Measurements from ENCODE around the gene NELFE.
"Not testable (repeated sequence)": the region's sequence is repeated elsewhere in the genome, so short reads cannot be mapped to it uniquely, and the experiment has no call there.

Gene NELFE, protein sequence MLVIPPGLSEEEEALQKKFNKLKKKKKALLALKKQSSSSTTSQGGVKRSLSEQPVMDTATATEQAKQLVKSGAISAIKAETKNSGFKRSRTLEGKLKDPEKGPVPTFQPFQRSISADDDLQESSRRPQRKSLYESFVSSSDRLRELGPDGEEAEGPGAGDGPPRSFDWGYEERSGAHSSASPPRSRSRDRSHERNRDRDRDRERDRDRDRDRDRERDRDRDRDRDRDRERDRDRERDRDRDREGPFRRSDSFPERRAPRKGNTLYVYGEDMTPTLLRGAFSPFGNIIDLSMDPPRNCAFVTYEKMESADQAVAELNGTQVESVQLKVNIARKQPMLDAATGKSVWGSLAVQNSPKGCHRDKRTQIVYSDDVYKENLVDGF

DNA sequence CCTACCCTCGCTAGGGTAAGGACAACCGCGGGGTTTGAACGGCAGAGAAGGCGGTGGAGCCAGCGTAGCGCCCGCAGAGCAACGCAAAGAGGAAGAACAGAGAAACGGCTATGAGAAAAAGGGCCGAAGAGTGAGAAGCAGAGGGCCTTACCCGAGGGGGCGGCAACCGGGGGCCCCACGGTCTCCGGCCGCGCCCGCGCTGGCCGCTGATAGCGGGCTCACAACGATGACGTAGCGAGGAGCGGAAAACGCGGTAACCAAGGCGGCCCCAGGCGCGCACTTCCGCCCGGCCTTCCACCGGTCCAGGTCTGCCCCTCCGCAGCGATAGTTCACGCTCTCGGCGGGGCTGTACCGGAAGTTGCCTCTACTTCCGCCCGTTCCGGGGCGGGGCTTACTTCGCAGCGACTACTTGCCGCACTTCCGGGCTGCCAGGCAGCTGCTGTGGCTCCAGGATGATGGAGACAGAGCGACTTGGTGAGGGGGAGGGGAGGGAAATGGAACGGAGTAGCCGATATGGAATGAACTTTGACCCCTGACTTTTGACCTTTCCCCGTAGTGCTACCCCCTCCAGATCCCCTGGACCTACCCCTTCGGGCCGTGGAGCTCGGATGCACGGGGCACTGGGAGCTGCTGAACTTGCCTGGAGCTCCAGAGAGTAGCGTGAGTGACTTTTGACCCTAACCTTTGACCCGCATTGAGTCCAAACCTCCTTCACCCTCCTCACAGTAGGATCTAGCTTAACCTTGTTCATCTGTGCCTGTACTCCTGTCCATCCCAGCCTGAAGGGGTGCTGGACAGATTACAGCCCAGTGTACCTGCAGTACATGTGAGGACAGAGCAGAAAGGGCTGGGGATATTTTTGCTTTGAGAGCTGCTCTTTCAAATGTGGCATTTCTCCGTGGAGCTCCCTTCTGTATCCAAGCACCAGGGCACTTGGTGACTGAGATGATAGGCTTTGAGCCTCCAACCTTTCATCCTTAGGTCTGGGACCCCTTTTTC lies at the start of gene NELFE, which contains the start of gene SKIC2:
TSS of gene NELFE (minus strand) at position 231 of the 999 bp plus-strand sequence. CDS start 525 bp downstream, outside the sequence.
TSS of gene SKIC2 (plus strand) at position 435 of the 999 bp plus-strand sequence. CDS start at position 453, 18 bp downstream.
- H3K4me3 ChIP-seq (ENCODE audit: control insufficient read depth, low read depth, low read length), result peak within 1 kb of the TSS; percentile 95
- peak; percentile 91 for DNase-seq (ENCODE audit: low read depth)
- TF ChIP-seq CTCF (IDR thresholded peaks at IDR 0.05; ENCODE audit: control insufficient read depth, insufficient read depth, low read depth, low read length, missing control alignments), result no peak

GRCh38 chr6:32008037-32008436 lies 49.3 kb upstream of the NELFE start:
- DNase-seq (ENCODE audit: low read depth); H3K4me3 ChIP-seq (ENCODE audit: control insufficient read depth, low read depth, low read length): not testable (repeated sequence)

- DNase-seq (ENCODE audit: low read depth); H3K4me3 ChIP-seq (ENCODE audit: control insufficient read depth, low read depth, low read length): not testable (repeated sequence)
Observed at GRCh38 chr6:32007086-32007485, 48.3 kb upstream of the NELFE start.

DNA sequence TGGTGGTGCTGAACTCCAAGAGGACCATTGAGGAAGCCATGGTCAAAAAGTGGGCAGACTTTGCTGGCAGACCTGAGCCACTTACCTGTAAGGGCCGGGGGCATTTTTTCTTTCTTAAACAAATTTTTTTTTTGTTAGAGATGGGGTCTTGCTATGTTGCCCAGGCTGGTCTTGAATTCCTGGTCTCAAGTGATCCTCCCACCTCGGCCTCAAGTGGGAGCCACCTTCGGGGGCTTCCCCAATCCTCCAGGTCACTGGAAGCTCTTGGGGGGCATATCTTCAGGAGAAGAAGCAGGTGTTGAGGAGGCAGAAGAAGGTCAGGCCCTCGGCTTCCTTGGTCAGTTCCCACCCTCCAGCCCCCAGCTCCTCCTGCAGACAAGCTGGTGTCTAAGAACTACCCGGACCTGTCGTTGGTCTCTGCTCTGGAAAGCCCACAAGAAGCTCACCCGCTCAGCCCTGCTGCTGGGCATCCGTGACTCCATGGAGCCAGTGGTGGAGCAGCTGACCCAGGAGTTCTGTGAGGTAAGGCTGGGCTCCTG lies 47.3 kb upstream of the NELFE start:
- H3K4me3 ChIP-seq (ENCODE audit: control insufficient read depth, low read depth, low read length); DNase-seq (ENCODE audit: low read depth): not testable (repeated sequence)

GRCh38 chr6:32005538-32005880 lies 46.7 kb upstream of the NELFE start:
- H3K4me3 ChIP-seq (ENCODE audit: control insufficient read depth, low read depth, low read length); DNase-seq (ENCODE audit: low read depth): not testable (repeated sequence)

- not testable (repeated sequence) for H3K4me3 ChIP-seq (ENCODE audit: control insufficient read depth, low read depth, low read length); DNase-seq (ENCODE audit: low read depth)
Observed at GRCh38 chr6:32004864-32005537, 46.2 kb upstream of the NELFE start.

GRCh38 chr6:32004393-32004792 lies 45.6 kb upstream of the NELFE start:
- H3K4me3 ChIP-seq (ENCODE audit: control insufficient read depth, low read depth, low read length); DNase-seq (ENCODE audit: low read depth): not testable (repeated sequence)

DNA sequence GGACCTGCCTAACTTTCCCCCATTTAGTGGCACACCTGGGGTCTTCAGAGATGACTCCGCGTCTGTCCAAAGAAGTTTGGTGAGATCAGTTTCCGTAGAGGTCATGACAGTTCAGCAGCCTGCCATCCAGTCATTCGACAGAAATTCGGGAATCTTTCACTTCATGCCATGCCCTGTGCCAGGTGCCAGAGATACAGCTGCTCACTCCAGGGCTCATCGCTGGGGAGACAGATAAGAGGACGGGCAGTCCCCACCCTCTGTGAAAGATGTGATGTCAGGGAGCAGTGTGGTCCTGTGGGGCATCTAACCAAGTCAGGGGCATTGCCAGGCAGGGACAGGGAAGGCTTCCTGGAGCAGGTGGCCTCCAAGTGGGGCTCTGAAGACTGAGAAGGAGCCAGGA lies 44.5 kb upstream of the NELFE start:
- not testable (repeated sequence) for H3K4me3 ChIP-seq (ENCODE audit: control insufficient read depth, low read depth, low read length); DNase-seq (ENCODE audit: low read depth)

DNA sequence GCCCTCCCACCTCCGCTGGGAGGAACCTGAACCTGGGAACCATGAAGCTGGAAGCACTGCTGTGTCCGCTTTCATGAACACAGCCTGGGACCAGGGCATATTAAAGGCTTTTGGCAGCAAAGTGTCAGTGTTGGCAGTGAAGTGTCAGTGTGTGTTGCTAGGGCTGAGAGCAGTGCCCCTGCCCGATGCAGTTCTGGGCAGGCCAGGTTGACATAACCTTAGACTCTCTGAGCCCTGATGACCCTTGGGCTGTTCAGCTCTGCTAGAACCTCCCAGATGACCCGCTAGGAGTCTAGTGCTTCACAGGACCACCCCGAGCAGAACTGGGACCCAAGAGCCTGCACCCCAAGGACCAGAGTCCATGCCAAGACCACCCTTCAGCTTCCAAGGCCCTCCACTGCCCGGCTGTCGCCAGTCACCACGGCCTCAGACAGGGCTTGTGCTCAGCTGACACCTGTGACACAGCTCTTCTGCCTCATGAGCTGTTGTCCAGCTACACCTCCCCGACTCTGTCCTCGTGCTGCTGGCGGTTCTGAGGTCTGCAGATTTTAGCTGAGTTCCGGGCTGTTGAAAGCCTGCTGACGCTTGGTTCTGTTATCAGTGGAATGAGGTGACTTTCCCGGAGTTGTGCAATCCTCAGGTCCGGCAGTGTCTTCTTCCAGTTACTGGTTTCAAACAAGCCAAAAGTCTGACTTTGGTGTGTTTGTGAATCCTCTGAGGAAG lies 43.9 kb upstream of the NELFE start:
- not testable (repeated sequence) for DNase-seq (ENCODE audit: low read depth); H3K4me3 ChIP-seq (ENCODE audit: control insufficient read depth, low read depth, low read length)

DNA sequence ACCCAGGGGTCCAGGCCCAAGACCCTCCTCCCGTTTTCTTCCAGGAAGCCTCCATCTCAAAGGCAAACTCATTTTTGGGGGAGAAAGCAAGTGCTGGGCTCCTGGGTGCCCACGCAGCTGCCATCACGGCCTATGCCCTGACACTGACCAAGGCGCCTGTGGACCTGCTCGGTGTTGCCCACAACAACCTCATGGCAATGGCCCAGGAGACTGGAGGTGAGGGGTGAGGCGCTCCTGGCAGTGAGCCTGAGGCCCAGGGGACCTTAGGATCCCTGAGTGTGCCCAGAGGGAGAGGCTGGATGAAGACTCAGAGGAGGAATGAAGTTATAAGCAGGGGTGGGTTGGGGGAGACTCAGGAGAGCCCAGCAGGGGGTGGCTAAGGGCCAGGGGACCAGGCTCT lies 37.6 kb upstream of the NELFE start:
- not testable (repeated sequence) for H3K4me3 ChIP-seq (ENCODE audit: control insufficient read depth, low read depth, low read length); DNase-seq (ENCODE audit: low read depth)

DNA sequence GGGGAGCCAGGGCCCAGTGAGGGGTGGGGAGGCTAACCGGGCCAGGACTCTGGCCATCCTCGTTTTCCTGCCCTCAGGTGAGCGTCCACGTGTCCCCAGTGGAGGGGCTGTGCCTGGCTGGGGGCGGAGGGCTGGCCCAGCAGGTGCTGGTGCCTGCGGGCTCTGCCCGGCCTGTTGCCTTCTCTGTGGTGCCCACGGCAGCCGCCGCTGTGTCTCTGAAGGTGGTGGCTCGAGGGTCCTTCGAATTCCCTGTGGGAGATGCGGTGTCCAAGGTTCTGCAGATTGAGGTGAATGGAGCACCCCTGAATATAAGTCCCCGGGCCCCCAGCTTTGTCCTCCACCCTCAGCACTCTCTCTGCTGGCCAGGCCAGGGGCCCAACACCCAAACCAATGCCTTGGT lies 35.6 kb upstream of the NELFE start:
- not testable (repeated sequence) for H3K4me3 ChIP-seq (ENCODE audit: control insufficient read depth, low read depth, low read length); DNase-seq (ENCODE audit: low read depth)

GRCh38 chr6:31989363-31989762 lies 30.6 kb upstream of the NELFE start:
- DNase-seq (ENCODE audit: low read depth); H3K4me3 ChIP-seq (ENCODE audit: control insufficient read depth, low read depth, low read length): not testable (repeated sequence)

DNA sequence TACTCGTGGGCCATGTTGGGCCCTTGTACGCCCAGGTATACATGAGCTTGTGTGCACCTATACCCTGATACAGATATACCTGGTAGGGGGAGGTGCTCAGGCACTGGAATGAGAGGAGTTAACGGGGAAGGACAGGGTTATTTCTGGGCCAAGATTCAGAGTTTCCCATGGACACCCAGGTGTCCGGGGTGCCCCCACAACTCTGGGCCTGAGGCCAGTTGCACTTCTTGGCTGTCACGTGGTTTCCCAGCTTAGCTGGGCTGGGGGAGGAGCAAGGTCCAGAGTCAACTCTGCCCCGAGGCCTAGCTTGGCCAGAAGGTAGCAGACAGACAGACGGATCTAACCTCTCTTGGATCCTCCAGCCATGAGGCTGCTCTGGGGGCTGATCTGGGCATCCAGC lies 23.0 kb upstream of the NELFE start, which contains the start of gene C4A:
TSS of gene C4A (plus strand) at position 314 of the 400 bp plus-strand sequence. CDS start at position 365, 51 bp downstream.
- DNase-seq (ENCODE audit: low read depth), result not testable (repeated sequence)

GRCh38 chr6:31980998-31981397 lies 22.2 kb upstream of the NELFE start:
- DNase-seq (ENCODE audit: low read depth); H3K4me3 ChIP-seq (ENCODE audit: control insufficient read depth, low read depth, low read length): not testable (repeated sequence)

More for the DNA sequence above, 23.0 kb upstream of the NELFE start, which contains the start of gene C4A:
- H3K4me3 ChIP-seq (ENCODE audit: control insufficient read depth, low read depth, low read length), result not testable (repeated sequence)

- not testable (repeated sequence) for DNase-seq (ENCODE audit: low read depth); H3K4me3 ChIP-seq (ENCODE audit: control insufficient read depth, low read depth, low read length)
Observed at GRCh38 chr6:31980195-31980876, 21.6 kb upstream of the NELFE start.

Data from AG09309 (cell line).